GM12892 (cell line): Measurements from ENCODE around the gene ART3.

Experiments
- POLR2A ChIP-seq: IDR thresholded peaks from 2 replicates; pipeline ENCODE4 v1.6.1; 2011; ENCODE audit warnings: low read depth, low read length, control low read depth
- POLR2AphosphoS5 ChIP-seq: IDR thresholded peaks from 2 replicates; pipeline ENCODE4 v1.6.1; 2011; ENCODE audit warnings: low read depth, low read length, control low read depth
- TAF1 ChIP-seq: IDR thresholded peaks from 2 replicates; pipeline ENCODE4 v1.6.1; 2011; ENCODE audit warnings: low read depth, mild to moderate bottlenecking, control low read depth, low read length, borderline replicate concordance

GRCh38 chr4:76105652-76106051 is 31.1 kb downstream of the ART3 start:
- TF ChIP-seq POLR2A: no peak
- no peak for TF ChIP-seq POLR2AphosphoS5
- no peak for TF ChIP-seq TAF1
